ENCODE data around the gene TNC. TPM values are rescaled to one million over a fixed set of nuclear protein-coding genes. Genes with fewer than 3 reads are reported as not detected.

Gene TNC
- total RNA-seq, 1 donor from 2014 or later: 18.7 TPM

GRCh38 chr9:115050002-115050490 lies 67.9 kb downstream of the TNC start:
- Histone ChIP-seq H3K4me3 (no peak overlapping the region), H3K9me3 (no peaks in the 10 kb centered on the region), H3K27me3 (no peaks in the 10 kb centered on the region), H3K36me3 (no peaks in the 10 kb centered on the region), H3K27ac (no peak overlapping the region), H3K4me1 (peaks cover 9% of the 10 kb centered on the region)
- no peak for DNase-seq (ENCODE audit: extremely low spot score in 2 of 2)
- intact Hi-C loops (cut with DNase I): no loop called here
- TF ChIP-seq POLR2AphosphoS5 (IDR thresholded peaks at IDR 0.05; ENCODE audit: insufficient read depth in 1 of 2, low read depth in 1 of 2): no peak
- TF ChIP-seq POLR2A (IDR thresholded peaks at IDR 0.05): no peak
- TF ChIP-seq, protein P1, sequence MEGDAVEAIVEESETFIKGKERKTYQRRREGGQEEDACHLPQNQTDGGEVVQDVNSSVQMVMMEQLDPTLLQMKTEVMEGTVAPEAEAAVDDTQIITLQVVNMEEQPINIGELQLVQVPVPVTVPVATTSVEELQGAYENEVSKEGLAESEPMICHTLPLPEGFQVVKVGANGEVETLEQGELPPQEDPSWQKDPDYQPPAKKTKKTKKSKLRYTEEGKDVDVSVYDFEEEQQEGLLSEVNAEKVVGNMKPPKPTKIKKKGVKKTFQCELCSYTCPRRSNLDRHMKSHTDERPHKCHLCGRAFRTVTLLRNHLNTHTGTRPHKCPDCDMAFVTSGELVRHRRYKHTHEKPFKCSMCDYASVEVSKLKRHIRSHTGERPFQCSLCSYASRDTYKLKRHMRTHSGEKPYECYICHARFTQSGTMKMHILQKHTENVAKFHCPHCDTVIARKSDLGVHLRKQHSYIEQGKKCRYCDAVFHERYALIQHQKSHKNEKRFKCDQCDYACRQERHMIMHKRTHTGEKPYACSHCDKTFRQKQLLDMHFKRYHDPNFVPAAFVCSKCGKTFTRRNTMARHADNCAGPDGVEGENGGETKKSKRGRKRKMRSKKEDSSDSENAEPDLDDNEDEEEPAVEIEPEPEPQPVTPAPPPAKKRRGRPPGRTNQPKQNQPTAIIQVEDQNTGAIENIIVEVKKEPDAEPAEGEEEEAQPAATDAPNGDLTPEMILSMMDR (IDR thresholded peaks at IDR 0.05): no peak

DNA sequence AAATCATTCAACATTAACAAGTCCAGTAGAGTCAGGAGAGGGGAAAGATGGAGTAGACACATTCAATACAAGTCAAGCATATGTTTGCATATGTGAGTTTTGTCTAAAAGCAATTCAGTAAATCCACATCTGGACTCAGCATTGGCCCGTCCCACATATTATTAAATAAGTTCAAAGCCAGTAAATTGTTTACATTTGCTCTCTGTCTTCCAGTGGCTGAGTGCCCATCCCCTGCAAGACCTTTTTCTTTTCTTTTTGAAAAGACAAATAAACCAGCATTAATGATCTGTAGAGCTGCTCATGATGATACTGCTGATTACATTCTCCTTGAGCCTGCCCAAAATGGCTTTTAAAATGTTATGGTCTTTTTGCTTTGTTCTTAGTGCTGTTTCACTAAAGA lies 71.1 kb downstream of the TNC start:
- intact Hi-C loops (cut with DNase I): no loop called here
- no peak for DNase-seq (ENCODE audit: extremely low spot score in 2 of 2)
- H3K36me3 ChIP-seq: no peaks in the 10 kb centered on the region

DNA sequence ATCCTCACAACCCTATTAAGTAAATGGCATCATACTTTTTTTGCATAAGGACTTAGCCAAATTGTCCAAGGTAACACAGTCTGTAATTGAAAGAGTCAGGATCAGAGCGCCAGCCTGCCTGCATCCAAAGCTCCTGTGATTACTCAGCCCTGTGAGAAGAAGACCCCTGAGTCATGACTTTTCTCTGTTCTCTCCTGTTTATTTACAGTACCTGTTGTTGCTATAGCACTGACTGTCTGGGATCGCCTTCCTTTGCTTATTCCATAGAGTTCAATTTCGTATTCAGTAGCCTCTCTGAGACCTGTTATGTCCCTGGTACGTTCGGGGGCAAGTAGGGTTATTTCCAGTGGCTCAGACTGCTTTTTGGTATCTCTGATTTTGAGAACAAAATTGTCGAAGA lies 71.8 kb downstream of the TNC start:
- TF ChIP-seq POLR2A (IDR thresholded peaks at IDR 0.05): no peak
- Histone ChIP-seq H3K27ac (no peak overlapping the region), H3K9me3 (no peaks in the 10 kb centered on the region), H3K36me3 (no peaks in the 10 kb centered on the region), H3K27me3 (no peaks in the 10 kb centered on the region), H3K4me3 (no peak overlapping the region), H3K4me1 (peaks cover 9% of the 10 kb centered on the region)
- intact Hi-C loops (cut with DNase I): no loop called here
- no peak for DNase-seq (ENCODE audit: extremely low spot score in 2 of 2)

More for the DNA sequence above, 71.1 kb downstream of the TNC start:
- TF ChIP-seq, protein P1 (IDR thresholded peaks at IDR 0.05): no peak
- no peak for TF ChIP-seq POLR2AphosphoS5 (IDR thresholded peaks at IDR 0.05; ENCODE audit: insufficient read depth in 1 of 2, low read depth in 1 of 2)
- no peak for TF ChIP-seq POLR2A (IDR thresholded peaks at IDR 0.05)
- Histone ChIP-seq H3K9me3 (no peaks in the 10 kb centered on the region), H3K4me3 (no peak overlapping the region), H3K4me1 (peaks cover 9% of the 10 kb centered on the region), H3K27ac (no peak overlapping the region), H3K27me3 (no peaks in the 10 kb centered on the region)

DNA sequence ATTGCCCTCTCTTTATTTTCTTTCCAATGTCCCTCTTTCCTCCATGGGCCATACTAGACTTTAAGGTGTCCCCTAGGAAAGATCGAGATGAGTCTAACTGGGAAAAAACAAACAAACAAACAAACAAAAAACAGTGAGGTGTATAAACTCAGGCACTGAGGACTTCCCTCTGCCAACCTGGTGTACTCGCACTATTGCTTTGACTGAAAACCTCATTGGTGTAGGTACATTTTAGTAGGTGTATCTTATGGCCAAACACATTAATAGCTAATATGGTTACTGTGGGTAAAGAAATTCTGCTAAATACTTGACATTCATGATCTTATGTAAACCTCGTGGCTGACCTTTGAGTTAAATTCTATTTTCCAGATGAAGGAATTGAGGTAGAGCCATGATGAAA lies 74.3 kb downstream of the TNC start:
- no peaks in the 10 kb centered on the region for H3K36me3 ChIP-seq
- no peak overlapping the region for H3K4me3 ChIP-seq
- TF ChIP-seq, protein P1 (IDR thresholded peaks at IDR 0.05): no peak
- TF ChIP-seq POLR2AphosphoS5 (IDR thresholded peaks at IDR 0.05; ENCODE audit: insufficient read depth in 1 of 2, low read depth in 1 of 2): no peak
- intact Hi-C loops (cut with DNase I): no loop called here
- H3K27me3 ChIP-seq: no peaks in the 10 kb centered on the region
- H3K27ac ChIP-seq: no peak overlapping the region
- peaks cover 9% of the 10 kb centered on the region for H3K4me1 ChIP-seq
- no peak for DNase-seq (ENCODE audit: extremely low spot score in 2 of 2)
- no peaks in the 10 kb centered on the region for H3K9me3 ChIP-seq

DNA sequence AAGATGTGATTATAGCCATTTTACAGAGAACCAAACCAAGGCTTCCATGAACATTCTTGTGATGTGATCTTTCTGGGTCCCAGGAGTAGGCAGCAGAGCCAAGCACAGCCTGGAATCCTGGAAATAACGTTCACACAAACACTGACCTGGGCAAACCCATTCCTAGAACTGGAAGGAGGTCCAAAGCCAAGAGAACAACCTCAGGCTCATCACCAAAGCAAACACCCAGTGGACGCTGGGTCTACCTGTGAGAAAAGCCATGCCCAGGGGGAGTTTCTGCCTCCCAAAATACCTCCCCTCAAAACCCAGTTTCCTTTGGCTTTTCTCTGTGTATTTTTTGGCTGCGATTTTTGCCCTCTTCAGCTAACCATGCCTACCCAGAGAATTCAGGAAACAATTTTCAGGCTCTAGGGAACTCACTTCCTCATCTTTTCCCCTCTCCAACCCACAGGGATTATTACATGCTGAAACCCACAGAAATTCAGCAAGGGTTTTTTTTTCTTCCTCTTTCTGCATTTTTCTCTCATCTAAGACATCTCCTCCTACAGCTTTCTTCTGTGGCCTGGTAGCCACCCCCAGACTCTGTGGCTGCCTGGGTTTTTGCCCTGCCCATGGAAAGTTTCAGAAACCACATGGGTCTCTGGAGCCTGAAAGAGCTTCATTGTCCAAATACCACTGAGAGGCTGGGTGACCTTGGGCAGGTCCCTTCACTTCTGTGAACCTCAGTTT lies 75.0 kb downstream of the TNC start:
- Histone ChIP-seq H3K4me3 (no peak overlapping the region), H3K27ac (no peak overlapping the region), H3K36me3 (no peaks in the 10 kb centered on the region), H3K27me3 (no peaks in the 10 kb centered on the region), H3K9me3 (no peaks in the 10 kb centered on the region), H3K4me1 (peaks cover 9% of the 10 kb centered on the region)
- TF ChIP-seq POLR2A (IDR thresholded peaks at IDR 0.05): no peak
- TF ChIP-seq POLR2AphosphoS5 (IDR thresholded peaks at IDR 0.05; ENCODE audit: insufficient read depth in 1 of 2, low read depth in 1 of 2): no peak
- TF ChIP-seq, protein P1 (IDR thresholded peaks at IDR 0.05): no peak
- DNase-seq (ENCODE audit: extremely low spot score in 2 of 2): no peak
- intact Hi-C loops (cut with DNase I): no loop called here

All from vagina (tissue), 2 donors.